AML-193 (cell line): Measurements from ENCODE around the gene FOXO1.

Experiments used
- DNase-seq, 2 experiments: peaks; one replicate each; lab custom pipeline; 2025; lab: John Stamatoyannopoulos, UW

Gene FOXO1

DNA sequence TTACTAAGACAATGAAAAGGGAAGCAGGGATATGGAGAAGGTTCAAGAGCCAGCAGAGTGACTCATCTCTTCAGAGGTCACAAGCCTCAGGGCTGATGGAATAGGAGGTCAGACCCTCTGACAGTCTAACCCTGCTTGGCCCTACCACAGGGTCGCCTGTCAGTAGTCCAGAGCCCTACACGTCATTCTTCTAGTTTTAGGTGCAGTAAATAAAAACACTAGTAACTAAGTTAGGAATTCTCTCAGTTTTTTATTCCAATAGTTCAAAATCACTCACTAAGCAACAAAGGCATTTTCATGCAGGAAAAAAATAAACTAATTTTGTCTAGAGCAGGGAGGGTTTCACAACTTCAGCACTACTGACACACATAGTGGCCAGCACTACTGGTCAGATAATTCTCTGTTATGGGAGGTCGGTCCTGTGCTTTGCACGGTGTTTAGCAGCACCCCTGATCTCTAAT, 27.2 kb downstream of the FOXO1 start:
- peak; percentile 84 to 88 for DNase-seq

DNA sequence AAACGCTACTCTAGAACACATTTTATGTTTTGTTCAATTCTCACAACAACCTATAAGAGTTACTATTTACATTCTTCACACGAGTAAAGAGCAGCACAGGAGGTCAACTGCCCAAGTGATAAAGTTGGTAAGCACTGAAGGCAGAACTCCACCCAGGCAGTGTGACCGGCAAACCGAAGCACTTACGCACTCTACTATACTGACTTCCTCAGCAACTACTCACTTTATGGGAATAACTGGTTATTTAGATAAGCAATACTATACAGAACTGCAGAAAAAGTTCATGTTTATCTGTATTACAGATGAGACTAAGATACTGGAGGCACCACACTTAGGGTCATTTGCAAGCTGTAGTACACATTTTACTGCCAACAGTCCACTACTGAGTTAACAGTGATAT, 28.8 kb downstream of the FOXO1 start:
- no peak for DNase-seq

DNA sequence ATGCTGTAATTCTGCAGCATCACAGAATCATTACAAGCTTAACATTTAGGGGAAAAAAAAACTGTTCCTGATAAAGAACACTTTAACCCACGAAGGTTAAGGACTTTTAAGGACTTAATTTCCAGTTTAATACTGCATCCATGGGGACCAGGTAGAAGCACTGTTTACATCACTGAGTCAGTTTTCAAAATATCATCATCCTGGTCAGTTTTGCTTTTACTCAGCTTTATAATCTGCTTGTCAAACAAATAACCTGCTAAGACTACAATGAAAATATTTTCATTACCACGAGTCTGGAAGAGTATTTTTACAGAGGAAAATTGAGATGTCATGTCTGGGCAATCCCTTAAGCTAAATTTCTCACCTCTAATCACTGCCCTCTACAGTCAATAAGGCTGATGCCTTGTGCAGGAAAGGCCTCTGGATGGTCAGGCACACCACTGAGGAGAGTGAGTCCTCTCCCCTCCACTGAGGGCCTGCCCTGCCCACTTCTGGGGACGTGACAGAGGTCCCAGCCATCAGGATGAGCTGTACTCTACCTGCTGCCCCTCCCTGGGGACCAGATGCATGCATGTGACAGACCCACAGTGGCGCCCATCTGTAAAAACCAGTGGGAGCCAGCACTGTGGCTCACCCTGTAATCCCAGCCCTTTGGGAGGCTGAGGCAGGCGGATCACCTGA, 31.0 kb downstream of the FOXO1 start:
- no peak for DNase-seq

DNA sequence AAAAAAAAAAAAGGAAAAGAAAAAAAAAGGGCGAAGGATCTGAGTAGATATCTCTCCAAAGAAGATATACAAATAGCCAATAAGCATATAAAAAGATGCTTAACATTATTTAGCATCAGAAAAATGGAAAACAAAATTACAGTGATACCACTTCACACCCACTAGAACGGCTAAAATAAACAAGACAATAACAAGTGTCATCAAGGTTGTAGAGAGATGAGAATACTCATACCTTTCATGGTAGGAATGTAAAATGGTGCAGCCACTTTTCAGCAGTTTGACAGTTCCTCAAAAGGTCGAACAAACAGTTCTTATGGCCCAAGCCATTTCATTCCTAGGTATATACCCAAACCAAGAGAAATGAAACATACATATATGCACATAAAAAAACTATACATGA, 33.5 kb downstream of the FOXO1 start:
- DNase-seq, result no peak

DNA sequence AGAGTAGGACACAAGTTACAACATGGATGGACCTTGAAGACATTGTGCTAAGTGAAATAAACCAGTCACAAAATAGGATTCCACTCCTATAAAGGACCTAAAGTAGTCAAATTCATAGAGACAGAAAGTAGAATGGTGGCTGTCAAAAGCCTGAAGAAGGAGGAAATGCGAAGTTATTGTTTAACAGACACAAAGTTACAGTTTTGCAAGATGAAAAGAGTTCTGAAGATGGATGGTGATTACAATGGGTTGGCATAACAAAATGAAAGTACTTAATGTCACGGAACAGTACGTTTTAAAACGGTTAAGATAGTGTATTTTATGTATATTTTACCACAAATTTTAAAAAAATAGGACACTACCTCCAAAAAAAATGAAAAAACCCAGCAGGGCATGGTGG, 34.8 kb downstream of the FOXO1 start:
- DNase-seq, result no peak

DNA sequence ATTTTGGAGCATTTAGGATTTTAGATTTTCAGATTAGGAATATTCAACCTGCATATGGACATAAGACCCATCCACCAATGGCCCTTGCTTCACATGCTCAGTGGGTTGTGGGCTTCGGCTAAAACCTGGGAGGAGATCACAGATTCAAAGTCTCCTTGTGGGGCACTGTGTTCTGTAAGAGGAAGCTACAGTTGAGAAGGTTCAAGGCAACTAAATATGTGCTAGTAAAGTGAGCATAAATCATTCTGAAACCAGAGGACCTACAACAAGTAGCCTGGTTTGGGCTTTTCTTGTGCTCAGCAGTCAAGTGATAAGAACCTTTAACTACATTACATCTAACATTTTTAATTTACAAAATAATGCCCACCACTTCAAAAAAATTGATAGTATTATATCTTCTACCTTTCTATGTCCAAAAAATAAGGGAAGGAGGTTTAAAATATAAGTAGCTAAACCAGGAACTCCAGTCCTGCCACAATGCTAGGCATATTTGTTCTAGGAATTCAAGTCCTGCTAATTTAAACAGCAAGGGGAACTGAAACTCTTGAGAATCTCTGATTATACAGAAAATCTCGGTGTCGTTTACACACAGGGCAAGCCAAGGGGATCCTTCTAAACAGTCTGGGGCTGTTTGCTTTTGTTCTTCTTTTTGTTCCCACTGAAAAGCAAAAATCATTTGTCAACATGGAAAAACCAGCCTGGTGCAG, 36.6 kb downstream of the FOXO1 start:
- DNase-seq, result no peak

DNA sequence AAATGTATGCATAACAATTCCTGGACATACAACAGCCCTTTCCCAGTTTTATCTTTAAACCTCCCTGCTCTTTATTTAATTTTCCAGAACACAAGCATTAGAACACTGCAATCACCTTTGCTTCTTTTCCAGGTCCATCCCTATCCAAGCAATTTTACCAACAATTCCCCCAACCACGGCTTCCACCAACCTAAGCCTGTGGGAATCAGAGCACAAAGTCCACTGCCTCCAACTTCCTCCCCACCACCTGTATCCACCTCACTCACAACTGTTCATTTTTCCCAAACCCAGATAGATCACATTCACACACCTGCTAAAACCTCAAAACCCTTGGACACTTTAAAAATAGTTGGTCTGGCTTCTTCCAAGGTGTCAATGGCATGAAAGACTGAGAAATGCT, 39.5 kb downstream of the FOXO1 start:
- no peak for DNase-seq

DNA sequence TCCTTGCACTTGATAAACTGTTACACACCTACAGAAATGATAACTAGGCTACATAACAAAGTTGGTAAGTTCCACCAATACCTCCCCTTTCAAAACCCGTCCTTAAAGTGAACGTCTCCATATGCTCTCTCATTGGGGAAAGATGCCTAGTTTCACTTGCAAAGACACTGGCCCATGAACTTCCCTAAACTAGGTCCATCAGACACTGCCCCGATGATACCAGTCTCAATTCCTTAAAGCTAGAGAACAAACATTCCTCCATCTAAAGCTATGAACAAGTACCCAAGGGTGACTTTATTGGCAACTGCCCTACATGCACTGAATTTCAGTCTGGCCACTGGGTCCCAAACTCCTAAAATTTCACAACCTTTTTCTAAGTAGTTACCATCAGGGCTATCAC, 39.9 kb downstream of the FOXO1 start:
- no peak for DNase-seq

DNA sequence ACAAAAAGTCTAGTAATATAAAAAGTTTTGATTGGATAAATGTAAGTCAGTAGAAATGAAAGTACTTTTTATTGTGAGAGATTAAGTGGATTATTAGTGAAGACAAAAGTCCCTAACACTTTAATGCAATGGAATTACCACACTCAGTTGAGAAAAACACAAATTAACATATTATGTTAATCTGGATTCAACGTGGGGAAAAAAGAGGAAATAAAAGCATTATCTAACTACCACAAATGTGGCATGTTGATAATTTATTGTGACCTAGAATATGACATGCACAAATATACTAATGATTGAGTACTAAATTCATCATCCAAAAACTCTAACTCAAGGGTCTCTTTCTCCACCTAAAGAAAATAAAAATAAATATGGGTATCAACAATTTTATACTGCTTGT, 41.5 kb downstream of the FOXO1 start:
- peak in 1 of 2 experiments; percentile 22 for DNase-seq

DNA sequence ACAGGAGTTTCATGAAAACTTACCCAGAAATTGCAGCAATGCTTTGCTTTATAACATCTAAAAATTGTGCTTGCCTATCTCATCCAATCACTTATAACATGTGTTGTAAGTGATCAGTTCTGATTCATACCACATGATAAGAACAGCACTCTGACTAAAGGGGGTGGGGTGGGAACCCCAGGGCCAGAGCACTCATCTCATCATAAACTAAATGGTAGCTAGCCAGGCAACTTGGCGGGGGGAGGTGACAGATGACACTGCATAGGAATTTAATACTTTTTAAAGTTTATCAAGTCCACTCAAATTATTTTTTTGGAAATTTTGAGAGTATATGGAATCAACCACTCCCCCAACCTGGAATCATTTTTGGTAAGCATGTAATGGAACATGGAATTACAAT, 42.1 kb downstream of the FOXO1 start:
- no peak for DNase-seq

DNA sequence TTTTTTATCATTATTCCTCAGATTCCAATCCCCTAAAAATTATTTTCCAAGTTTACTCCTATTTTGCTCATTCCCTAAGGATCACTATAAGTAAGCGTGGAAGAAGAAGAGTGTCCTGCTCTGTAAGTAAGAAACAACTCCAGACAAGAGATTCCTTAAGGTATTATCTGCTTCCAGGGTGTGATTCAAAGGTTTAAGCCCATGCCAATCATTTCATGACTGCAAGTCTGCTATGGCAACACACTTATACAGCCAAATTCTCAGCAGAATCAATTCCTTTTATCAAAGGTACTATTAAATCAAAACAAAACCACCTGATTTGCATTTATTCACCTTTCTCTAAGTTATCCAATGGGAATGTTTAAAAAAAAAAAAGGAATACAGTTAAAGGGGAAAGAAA, 43.7 kb downstream of the FOXO1 start:
- no peak for DNase-seq

DNA sequence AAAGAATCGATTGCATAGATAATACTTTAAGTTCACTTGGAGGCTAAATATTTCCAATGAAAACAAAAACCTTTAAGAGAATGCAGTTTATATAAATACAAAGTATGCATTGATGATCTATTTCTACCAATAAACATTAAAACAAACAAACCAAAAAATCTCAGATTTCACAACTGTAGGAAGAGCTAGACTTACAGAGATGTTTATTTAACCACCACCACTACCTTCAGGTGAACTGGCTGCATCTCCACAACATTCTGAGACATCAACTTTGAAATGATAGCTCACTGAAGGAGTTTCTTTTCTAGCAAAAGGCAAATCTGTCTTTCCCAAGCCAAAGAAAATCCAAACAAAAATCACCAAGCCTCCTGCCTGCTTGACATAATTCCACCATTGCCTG, 44.2 kb downstream of the FOXO1 start:
- DNase-seq, result no peak

DNA sequence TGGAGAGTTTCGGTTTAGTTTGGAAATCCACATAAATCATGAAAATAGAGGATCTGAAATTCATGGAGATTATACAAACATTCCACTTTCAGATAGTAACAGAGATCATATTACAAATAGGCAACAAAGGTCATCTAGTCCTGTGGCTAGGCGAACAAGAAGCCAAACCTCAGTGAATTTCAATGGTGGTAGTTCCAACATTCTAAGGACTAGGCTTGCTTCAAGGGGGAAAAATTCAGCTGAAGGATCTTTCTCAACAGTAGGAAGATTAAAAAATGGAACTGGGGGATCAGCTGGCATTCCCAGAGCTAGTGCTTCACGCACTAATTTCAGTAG, 47.0 kb downstream of the FOXO1 start:
- no peak for DNase-seq

DNA sequence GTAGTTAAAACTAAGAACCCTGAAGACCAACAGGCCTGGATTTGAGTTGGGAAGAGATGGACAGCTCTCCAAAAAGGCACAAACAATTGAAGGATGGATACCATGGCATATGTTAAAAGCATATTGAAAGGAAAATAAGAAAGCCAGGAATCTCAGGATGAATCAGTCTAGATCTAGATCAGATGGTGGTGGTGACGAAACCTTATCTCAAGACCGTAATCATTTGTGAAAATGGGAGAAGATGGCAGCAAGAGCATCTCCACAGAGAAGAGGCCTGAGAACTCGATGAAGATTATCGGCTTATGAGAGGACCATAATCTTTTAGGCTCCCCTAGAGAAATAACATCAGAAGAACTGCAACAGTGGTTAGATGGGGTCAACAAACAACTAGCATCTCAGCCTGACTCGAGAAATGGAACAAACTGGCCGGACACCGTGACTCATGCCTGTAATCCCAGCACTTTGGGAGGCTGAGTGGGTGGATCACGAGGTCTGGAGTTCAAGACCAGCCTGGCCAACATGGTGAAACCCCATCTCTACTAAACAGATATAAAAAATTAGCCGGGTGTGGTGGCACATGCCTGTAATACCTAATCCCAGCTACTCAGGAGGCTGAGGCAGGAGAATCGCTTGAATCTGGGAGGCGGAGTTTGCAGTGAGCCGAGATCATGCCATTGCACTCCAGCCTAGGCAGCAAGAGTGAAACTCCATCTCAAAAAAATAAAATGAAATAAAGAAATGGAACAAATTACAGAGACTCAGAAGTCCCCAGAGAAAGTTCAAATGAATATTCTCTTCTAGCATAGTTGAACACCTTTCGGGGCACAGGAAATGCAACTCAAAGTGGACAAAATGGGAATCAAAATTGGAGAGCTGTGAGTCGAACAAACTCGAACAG, 47.6 kb downstream of the FOXO1 start:
- DNase-seq, result no peak

DNA sequence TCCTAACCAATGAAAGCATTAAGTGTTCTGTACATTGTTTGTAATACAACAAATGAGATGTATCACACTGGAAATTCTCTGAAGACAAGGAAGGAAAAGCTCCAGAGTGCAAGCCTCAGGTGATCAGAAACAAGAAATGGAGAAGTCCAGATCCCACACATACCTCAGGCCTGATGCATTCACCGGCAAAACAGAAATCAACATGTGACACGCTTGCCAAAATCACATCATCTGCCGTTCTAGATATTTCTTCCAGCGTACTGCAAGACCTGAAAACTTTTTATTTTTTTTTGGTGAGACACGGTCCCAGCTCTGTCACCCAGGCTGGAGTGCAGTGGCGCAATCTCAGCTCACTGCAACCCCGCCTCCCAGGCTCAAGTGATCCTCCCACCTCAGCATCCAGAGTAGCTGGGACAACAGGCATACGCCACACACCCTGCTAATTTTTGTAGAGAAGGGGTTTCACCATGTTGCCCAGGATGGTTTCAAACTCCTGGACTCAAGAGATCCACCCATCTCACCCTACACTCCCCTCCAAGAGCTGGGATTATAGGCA, 48.6 kb downstream of the FOXO1 start:
- no peak for DNase-seq

DNA sequence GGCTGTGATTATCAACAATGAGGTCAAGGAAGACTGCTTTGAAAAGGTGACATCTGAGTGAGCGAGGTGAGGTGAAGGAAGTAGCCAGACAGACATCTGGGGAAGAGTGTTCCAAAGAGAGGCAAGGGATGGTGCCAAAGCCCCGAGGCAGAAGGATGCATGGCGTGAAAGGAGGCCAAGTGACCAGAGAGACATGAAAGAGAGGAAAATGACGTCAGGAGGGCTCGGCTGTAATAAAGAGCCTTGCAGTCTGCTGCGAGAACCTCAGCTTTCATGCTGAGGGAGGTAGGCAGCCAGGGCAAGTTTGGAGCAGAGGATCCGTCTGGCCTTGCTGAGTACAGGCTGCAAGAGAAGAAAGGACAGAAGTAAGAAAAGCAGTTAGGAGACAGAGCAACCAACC, 50.8 kb downstream of the FOXO1 start:
- no peak for DNase-seq

DNA sequence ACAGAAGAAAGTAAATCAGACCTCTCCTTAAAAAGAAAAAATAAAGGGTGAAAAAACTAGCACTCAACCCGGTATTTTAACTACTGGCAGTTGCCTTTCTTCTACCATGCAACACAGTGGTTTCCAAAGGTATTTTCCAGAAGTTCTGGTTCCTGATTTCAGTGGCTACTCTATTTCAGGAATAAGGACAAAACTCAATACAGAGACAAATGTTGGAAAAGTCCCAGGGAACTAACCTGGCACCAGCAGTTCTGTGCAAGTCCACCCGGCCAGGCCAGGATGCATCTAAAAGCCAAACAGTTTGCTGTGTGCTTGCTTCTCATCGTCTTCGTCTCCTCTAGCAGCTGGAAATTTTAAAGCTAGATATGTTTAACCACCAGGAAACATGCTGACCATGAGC, 52.5 kb downstream of the FOXO1 start:
- DNase-seq, result no peak

DNA sequence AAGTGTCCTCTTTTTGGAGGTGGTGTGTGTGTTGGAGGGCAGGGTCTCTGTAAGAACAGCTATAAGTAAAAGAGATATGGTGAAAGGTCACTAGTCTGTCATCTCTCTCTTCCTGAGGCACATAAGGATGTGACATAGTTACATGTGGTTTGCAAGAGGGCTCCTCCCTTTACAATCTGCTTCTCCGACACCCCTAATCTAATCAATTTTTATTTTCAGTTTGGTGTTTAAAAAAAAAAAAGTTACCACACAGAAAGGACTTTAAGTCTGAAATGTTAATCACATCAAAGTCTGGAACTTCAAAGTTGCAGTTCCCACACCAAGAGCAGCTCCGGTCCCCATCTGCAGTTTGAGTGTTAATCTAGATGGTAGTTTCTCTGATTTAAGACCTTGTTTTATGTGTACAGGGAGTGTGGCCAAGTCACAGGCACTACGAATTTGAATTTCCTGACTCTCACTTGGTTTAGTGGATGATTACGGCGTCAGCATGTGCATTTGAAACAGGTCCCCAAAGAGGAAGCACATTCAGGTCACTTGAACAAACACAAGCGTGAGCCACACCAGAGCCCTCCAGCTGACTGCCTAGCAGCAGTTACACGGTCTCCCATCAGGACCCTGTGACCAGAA, 53.1 kb downstream of the FOXO1 start:
- no peak for DNase-seq

DNA sequence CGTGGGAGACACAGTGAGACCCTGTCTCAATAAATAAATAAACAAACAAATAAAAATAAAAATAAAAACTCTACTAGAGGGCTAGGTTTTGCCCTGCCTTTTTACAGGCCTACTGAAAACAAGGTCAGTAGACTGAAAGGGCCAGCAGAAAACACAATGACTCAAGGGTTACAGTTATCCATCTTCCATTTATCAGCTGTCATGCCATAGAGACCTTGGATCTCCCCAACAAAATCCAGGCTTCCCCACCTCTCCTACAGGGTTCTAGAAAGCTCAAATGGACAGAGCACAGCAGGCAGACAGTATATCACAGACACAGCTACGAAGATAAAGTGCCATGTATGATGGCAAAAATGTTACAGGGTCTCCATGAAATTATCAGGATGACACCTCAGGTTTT, 54.4 kb downstream of the FOXO1 start:
- DNase-seq, result no peak

DNA sequence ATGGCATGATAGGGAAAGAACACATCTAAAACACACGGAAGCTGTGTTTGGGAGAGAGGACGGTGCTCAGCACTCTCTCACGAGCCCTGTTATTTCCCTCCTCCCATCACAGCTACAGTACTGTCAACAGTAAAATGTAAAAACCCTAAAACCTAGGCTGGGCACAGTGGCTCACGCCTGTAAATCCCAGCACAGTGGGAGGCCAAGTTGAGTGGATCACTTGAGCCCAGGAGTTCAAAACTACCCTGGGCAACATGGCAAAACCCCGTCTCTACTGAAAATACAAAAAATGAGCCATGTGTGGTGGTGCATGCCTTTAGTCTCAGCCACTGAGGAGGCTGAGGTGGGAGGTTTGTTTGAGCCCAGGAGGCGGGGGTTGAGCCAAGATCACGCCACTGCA, 54.8 kb downstream of the FOXO1 start:
- DNase-seq, result no peak

DNA sequence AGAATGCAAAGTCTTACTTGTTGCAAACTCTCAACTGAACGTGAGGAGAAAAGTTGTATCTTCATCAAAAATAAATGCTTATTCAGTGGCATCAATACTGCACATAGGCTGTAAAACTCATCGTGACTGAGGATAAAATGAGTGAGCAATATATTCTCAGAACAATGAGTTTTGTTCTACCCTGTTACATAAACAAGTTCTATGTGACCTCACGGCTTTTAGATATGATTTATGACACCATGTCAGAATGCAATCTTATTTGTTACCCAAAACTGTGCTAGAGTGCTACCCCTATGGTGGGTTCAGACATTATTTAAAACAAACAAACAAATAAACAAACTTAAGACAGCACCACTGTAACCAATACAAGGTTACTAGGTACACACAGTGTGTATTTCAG, 55.4 kb downstream of the FOXO1 start:
- DNase-seq, result no peak
